Ureter (tissue), 1 donor: ENCODE measurements around the gene TOP1. TPM values are rescaled to one million over a fixed set of nuclear protein-coding genes. Genes with fewer than 3 reads are reported as not detected.

ENCODE experiments used
- DNase-seq: peaks from one replicate; pipeline ENCODE4 v3.0.0-alpha.2; 2020; ENCODE audit warnings: low spot score
- total RNA-seq: library from RNA; stranded (reverse); gene quantifications from one replicate; pipeline ENCODE4 v1.2.4, GENCODE V29; 2023
- donor health status: DM: yes; HTN: yes; CAD: no.

Gene TOP1
- total RNA-seq, 1 donor from 2014 or later = 54.5 TPM

GRCh38 chr20:41167481-41168253, 139.0 kb downstream of the TOP1 start:
- DNase-seq = no peak

GRCh38 chr20:41168281-41169161, 139.9 kb downstream of the TOP1 start:
- DNase-seq = no peak

- no peak for DNase-seq
These were observed 140.6 kb downstream of the TOP1 start for GRCh38 chr20:41169162-41169690.

GRCh38 chr20:41169791-41170351, 141.2 kb downstream of the TOP1 start:
- no peak for DNase-seq

- peak; percentile 31 for DNase-seq
These were observed 141.9 kb downstream of the TOP1 start for GRCh38 chr20:41170386-41171105.

- peak; percentile 29 for DNase-seq
These were observed 143.2 kb downstream of the TOP1 start for GRCh38 chr20:41171736-41172295.

GRCh38 chr20:41172296-41173140, 143.9 kb downstream of the TOP1 start:
- peak; percentile 44 for DNase-seq

- DNase-seq = peak; percentile 88
These were observed 144.6 kb downstream of the TOP1 start for GRCh38 chr20:41173161-41173721.

GRCh38 chr20:41173791-41174341, 145.2 kb downstream of the TOP1 start:
- DNase-seq = peak; percentile 40

Other genes with a start within 250 kb of the TOP1 start
- gene PLCG1, start 108.7 kb downstream of the TOP1 start, total RNA-seq = 96.3 TPM